Measurements from ENCODE around the gene OSR1. TPM values are rescaled to one million over a fixed set of nuclear protein-coding genes. Genes with fewer than 3 reads are reported as not detected.

OSR1 gene
- total and polyA plus RNA-seq, 2 donors (not counting 1 experiment from before 2014, with no cell fraction given): 11.3 to 13.4 TPM

DNA sequence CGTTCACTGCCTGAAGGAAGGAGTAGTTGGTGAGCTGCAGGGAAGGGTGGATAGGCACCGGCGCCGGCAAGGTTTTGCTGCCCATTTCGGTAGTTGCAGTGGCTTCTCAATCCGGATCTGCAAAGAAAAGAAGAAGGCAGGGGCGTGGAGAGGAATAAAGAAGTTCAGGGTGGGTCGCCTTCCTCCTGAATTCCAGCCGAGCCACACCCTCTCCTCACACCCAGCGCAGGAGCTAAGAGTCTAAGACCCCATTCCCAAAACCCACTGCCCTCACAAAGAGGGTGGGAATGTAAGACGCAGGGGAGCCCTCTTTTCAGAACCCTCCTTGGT lies 4.7 kb downstream of the OSR1 start:
- Histone ChIP-seq H3K9me3 (ENCODE audit: control insufficient read depth, insufficient read depth, low read depth, low read length) (no peaks in the 10 kb centered on the region), H3K4me2 (ENCODE audit: extremely low read depth, insufficient read depth, low read length) (no peak overlapping the region), H2AFZ (ENCODE audit: low read length) (no peak overlapping the region), H3K4me1 (ENCODE audit: control insufficient read depth, extremely low read depth, insufficient read depth, low read length) (peaks cover 6% of the 10 kb centered on the region), H3K27ac (ENCODE audit: insufficient read depth, low read length) (no peak overlapping the region), H3K79me2 (ENCODE audit: control insufficient read depth, insufficient read depth, low read length) (peaks cover 56% of the 10 kb centered on the region), H3K9ac (ENCODE audit: insufficient read depth, low read length) (no peak overlapping the region), H4K20me1 (ENCODE audit: control insufficient read depth, extremely low read depth, insufficient read depth, low read length) (no peaks in the 10 kb centered on the region), H3K27me3 (ENCODE audit: control insufficient read depth, insufficient read depth, low read length) (no peaks in the 10 kb centered on the region), H3K36me3 (ENCODE audit: control insufficient read depth, insufficient read depth, low read length) (peaks cover 20% of the 10 kb centered on the region), H3K4me3 (replicated peaks in 1 of 4; ENCODE audit: control extremely low read depth in 1 of 4, insufficient read depth in 1 of 4, low read depth in 3 of 4, low read length in 4 of 4) (no peak overlapping the region)
- DNase-seq (ENCODE audit: low read depth in 2 of 2): no peak
- TF ChIP-seq EZH2 (IDR thresholded peaks at IDR 0.05; ENCODE audit: low read length, missing control alignments): no peak
- TF ChIP-seq, protein P1, sequence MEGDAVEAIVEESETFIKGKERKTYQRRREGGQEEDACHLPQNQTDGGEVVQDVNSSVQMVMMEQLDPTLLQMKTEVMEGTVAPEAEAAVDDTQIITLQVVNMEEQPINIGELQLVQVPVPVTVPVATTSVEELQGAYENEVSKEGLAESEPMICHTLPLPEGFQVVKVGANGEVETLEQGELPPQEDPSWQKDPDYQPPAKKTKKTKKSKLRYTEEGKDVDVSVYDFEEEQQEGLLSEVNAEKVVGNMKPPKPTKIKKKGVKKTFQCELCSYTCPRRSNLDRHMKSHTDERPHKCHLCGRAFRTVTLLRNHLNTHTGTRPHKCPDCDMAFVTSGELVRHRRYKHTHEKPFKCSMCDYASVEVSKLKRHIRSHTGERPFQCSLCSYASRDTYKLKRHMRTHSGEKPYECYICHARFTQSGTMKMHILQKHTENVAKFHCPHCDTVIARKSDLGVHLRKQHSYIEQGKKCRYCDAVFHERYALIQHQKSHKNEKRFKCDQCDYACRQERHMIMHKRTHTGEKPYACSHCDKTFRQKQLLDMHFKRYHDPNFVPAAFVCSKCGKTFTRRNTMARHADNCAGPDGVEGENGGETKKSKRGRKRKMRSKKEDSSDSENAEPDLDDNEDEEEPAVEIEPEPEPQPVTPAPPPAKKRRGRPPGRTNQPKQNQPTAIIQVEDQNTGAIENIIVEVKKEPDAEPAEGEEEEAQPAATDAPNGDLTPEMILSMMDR (conservative IDR thresholded peaks at IDR 0.05 in 1 of 2, IDR thresholded peaks at IDR 0.05 in 1 of 2; ENCODE audit: low read depth in 1 of 2, low read length in 2 of 2): no peak

DNA sequence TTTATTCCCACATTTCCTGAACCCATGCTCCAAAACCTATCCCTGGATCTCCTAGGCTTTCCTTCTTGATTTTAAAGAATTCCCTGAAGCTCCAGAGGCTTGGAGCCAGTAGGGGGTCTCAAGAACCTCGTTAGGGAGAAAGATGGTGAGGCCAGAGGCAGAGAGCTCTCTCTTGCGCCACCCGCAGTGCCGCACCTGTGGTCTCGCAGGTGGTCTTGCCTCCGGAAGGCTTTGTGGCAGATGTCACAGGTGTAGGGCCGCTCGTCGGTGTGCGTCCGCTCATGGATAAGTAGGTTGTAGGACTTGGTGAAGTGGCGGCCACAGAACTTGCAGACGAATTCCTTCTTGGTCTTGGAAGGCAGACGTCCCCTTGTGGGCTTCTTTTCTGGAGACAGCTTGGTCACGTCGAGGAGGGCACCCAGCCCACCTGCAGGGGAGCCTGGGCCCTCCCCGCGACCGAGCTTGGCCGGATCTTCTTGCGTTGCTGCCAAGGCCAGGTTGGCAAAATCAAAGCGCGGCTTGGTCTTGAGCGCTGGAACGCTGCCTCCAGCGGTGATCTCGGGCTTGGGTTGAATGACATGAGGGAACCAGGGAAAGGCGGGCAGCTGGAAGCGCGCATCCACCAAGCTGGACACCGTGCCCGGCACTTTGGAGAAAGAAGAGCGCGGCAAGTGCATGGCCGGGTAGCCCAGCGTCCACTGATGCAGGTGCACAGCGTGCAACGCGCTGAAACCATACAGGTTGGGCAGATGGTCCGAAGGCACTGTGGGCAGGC lies 5.3 kb downstream of the OSR1 start:
- Histone ChIP-seq H4K20me1 (ENCODE audit: control insufficient read depth, extremely low read depth, insufficient read depth, low read length) (no peaks in the 10 kb centered on the region), H3K36me3 (ENCODE audit: control insufficient read depth, insufficient read depth, low read length) (peaks cover 20% of the 10 kb centered on the region), H3K4me2 (ENCODE audit: extremely low read depth, insufficient read depth, low read length) (no peak overlapping the region), H3K79me2 (ENCODE audit: control insufficient read depth, insufficient read depth, low read length) (peaks cover 53% of the 10 kb centered on the region), H3K9ac (ENCODE audit: insufficient read depth, low read length) (no peak overlapping the region), H3K4me3 (replicated peaks in 1 of 4; ENCODE audit: control extremely low read depth in 1 of 4, insufficient read depth in 1 of 4, low read depth in 3 of 4, low read length in 4 of 4) (no peak overlapping the region), H3K27me3 (ENCODE audit: control insufficient read depth, insufficient read depth, low read length) (no peaks in the 10 kb centered on the region), H2AFZ (ENCODE audit: low read length) (no peak overlapping the region), H3K9me3 (ENCODE audit: control insufficient read depth, insufficient read depth, low read depth, low read length) (no peaks in the 10 kb centered on the region), H3K27ac (ENCODE audit: insufficient read depth, low read length) (no peak overlapping the region), H3K4me1 (ENCODE audit: control insufficient read depth, extremely low read depth, insufficient read depth, low read length) (peaks cover 6% of the 10 kb centered on the region)
- DNase-seq (ENCODE audit: low read depth in 2 of 2): no peak
- TF ChIP-seq, protein P1 (conservative IDR thresholded peaks at IDR 0.05 in 1 of 2, IDR thresholded peaks at IDR 0.05 in 1 of 2; ENCODE audit: low read depth in 1 of 2, low read length in 2 of 2): no peak
- no peak for TF ChIP-seq EZH2 (IDR thresholded peaks at IDR 0.05; ENCODE audit: low read length, missing control alignments)

DNA sequence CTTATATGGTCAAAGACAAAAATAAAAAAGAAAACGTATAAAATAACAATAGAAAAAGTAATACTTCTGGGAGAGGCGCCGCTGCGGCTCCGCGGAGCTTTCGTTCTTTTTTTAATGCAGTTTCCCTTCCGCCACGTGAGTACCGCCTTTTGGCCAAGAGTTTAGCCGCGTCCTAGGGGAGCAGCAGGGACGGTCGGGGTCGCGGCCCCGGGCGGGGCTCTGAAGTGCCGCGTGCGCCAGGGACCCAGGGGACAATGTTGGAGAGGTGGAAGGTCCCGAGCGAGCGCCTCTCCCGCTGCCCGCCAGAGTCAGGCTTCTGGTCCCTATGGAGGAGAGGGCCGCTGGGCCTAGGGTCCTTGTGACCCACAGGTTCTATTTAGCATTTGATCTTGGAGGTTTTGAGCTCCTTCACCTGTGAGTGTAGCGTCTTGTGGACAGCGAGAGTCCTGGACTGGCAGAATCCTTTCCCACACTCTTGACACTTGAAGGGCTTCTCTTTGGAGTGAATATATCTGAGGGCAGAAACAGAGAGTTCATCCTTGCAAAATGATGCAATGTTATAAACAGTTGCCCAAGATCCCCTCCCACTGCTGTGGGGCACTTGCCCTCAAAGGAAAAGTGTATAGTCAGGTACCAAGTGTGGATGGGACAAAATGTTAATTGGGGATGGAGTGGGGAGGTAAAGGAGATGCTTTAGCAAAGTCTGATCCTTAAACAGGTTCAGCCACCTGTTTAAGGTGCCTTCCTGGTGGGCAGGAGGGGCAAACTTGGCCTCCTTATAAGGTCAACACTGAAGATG lies 6.3 kb downstream of the OSR1 start:
- Histone ChIP-seq H2AFZ (ENCODE audit: low read length) (no peak overlapping the region), H3K79me2 (ENCODE audit: control insufficient read depth, insufficient read depth, low read length) (peaks cover 46% of the 10 kb centered on the region), H3K27me3 (ENCODE audit: control insufficient read depth, insufficient read depth, low read length) (no peaks in the 10 kb centered on the region), H3K4me3 (replicated peaks in 1 of 4; ENCODE audit: control extremely low read depth in 1 of 4, insufficient read depth in 1 of 4, low read depth in 3 of 4, low read length in 4 of 4) (no peak overlapping the region), H3K36me3 (ENCODE audit: control insufficient read depth, insufficient read depth, low read length) (peaks cover 20% of the 10 kb centered on the region), H3K27ac (ENCODE audit: insufficient read depth, low read length) (no peak overlapping the region), H3K4me1 (ENCODE audit: control insufficient read depth, extremely low read depth, insufficient read depth, low read length) (peaks cover 7% of the 10 kb centered on the region), H4K20me1 (ENCODE audit: control insufficient read depth, extremely low read depth, insufficient read depth, low read length) (no peaks in the 10 kb centered on the region), H3K4me2 (ENCODE audit: extremely low read depth, insufficient read depth, low read length) (no peak overlapping the region), H3K9me3 (ENCODE audit: control insufficient read depth, insufficient read depth, low read depth, low read length) (no peaks in the 10 kb centered on the region), H3K9ac (ENCODE audit: insufficient read depth, low read length) (no peak overlapping the region)
- TF ChIP-seq, protein P1 (conservative IDR thresholded peaks at IDR 0.05 in 1 of 2, IDR thresholded peaks at IDR 0.05 in 1 of 2; ENCODE audit: low read depth in 1 of 2, low read length in 2 of 2): no peak
- TF ChIP-seq EZH2 (IDR thresholded peaks at IDR 0.05; ENCODE audit: low read length, missing control alignments): no peak
- peak in 1 of 2 donors; percentile 12 for DNase-seq (ENCODE audit: low read depth in 2 of 2)
